ENCODE results near the gene PCNT.

DNA sequence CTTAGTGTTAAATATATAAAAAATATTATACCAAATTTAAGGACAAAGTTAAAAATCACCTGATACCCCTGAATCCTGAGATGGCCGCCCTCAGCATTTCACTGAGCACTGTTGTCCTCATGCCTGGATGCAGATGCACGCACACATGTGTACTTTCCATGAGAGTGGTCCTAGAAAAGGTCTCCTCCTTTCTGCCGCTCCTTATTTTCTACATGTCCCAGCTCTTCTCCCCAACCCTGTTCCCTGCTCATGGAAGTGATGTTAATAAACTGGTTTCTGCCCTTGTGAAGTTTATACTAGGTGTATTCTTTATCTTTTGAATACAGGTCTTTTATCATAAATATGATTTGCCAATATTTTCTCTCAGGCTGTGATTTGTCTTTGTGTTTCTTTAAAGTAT, 167.6 kb downstream of the PCNT start:
- TF ChIP-seq AFF4 (CRISPR knock-in tag; IDR thresholded peaks at IDR 0.05; ENCODE audit: borderline replicate concordance) (no peak), ZNF416 (CRISPR knock-in tag; IDR thresholded peaks at IDR 0.05) (no peak), SP1 (CRISPR knock-in tag; conservative IDR thresholded peaks at IDR 0.05) (no peak)
- TF ChIP-seq, protein P1, sequence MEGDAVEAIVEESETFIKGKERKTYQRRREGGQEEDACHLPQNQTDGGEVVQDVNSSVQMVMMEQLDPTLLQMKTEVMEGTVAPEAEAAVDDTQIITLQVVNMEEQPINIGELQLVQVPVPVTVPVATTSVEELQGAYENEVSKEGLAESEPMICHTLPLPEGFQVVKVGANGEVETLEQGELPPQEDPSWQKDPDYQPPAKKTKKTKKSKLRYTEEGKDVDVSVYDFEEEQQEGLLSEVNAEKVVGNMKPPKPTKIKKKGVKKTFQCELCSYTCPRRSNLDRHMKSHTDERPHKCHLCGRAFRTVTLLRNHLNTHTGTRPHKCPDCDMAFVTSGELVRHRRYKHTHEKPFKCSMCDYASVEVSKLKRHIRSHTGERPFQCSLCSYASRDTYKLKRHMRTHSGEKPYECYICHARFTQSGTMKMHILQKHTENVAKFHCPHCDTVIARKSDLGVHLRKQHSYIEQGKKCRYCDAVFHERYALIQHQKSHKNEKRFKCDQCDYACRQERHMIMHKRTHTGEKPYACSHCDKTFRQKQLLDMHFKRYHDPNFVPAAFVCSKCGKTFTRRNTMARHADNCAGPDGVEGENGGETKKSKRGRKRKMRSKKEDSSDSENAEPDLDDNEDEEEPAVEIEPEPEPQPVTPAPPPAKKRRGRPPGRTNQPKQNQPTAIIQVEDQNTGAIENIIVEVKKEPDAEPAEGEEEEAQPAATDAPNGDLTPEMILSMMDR (IDR thresholded peaks at IDR 0.05): no peak
- TF ChIP-seq, protein P2, sequence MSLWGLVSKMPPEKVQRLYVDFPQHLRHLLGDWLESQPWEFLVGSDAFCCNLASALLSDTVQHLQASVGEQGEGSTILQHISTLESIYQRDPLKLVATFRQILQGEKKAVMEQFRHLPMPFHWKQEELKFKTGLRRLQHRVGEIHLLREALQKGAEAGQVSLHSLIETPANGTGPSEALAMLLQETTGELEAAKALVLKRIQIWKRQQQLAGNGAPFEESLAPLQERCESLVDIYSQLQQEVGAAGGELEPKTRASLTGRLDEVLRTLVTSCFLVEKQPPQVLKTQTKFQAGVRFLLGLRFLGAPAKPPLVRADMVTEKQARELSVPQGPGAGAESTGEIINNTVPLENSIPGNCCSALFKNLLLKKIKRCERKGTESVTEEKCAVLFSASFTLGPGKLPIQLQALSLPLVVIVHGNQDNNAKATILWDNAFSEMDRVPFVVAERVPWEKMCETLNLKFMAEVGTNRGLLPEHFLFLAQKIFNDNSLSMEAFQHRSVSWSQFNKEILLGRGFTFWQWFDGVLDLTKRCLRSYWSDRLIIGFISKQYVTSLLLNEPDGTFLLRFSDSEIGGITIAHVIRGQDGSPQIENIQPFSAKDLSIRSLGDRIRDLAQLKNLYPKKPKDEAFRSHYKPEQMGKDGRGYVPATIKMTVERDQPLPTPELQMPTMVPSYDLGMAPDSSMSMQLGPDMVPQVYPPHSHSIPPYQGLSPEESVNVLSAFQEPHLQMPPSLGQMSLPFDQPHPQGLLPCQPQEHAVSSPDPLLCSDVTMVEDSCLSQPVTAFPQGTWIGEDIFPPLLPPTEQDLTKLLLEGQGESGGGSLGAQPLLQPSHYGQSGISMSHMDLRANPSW (CRISPR knock-in tag; conservative IDR thresholded peaks at IDR 0.05; ENCODE audit: low read depth): no peak
